Lung (tissue), 12 donors: ENCODE data around the gene MAL. TPM values are rescaled to one million over a fixed set of nuclear protein-coding genes. Genes with fewer than 3 reads are reported as not detected.

Experiments
- ATAC-seq: fragments of 200-7000 bp; cut with Tn5 transposase; one replicate; pipeline ENCODE4 v1.9.1; 2020; ENCODE audit warnings: moderate number of reproducible peaks; ENCODE audit not compliant: insufficient read depth, low FRiP score
- DNase-seq, 3 donors: peaks; one replicate each; pipeline ENCODE4 v3.0.0-alpha.2; 2013 to 2017
- H3K27ac ChIP-seq, 2 donors: one replicate each; pipeline ENCODE4 v1.5.1; 2013; ENCODE audit warnings: mild to moderate bottlenecking in 2 of 2, moderate library complexity in 2 of 2, control low read depth in 1 of 2, inconsistent platforms in 1 of 2, low read depth in 1 of 2, low read length in 1 of 2
- H3K27me3 ChIP-seq, 3 donors: one replicate each; pipeline ENCODE4 v1.5.1; 2013; ENCODE audit warnings: low read length in 2 of 3; ENCODE audit not compliant: control insufficient read depth in 3 of 3, insufficient read depth in 3 of 3
- H3K36me3 ChIP-seq, 4 donors: one replicate each; pipeline ENCODE4 v1.5.1; 2013; ENCODE audit warnings: low read length in 4 of 4, mild to moderate bottlenecking in 1 of 4, moderate library complexity in 1 of 4; ENCODE audit not compliant: control insufficient read depth in 4 of 4, insufficient read depth in 4 of 4
- H3K4me1 ChIP-seq, 5 donors: one replicate each; pipeline ENCODE4 v1.5.1; 2013; ENCODE audit warnings: low read length in 5 of 5, mild to moderate bottlenecking in 2 of 5, moderate library complexity in 1 of 5; ENCODE audit not compliant: control insufficient read depth in 5 of 5, insufficient read depth in 5 of 5
- H3K4me3 ChIP-seq: one replicate; pipeline ENCODE4 v1.5.1; 2013; ENCODE audit warnings: mild to moderate bottlenecking, control low read depth, moderate library complexity
- H3K9ac ChIP-seq, 2 donors: one replicate each; pipeline ENCODE4 v1.5.1; 2013; ENCODE audit warnings: low read length in 2 of 2, control low read depth in 1 of 2; ENCODE audit not compliant: insufficient read depth in 1 of 2
- H3K9me3 ChIP-seq, 4 donors: one replicate each; pipeline ENCODE4 v1.5.1; 2013; ENCODE audit warnings: low read length in 3 of 4, mild to moderate bottlenecking in 1 of 4, moderate library complexity in 1 of 4; ENCODE audit not compliant: control insufficient read depth in 4 of 4, insufficient read depth in 3 of 4
- WGBS, 2 donors: extraction: QIAGEN DNeasy Blood & Tissue Kit; methylation state at CpG; one replicate each; pipeline ENCODE4 v1.1.7; 2013; 5-methylcytosine and 5-hydroxymethylcytosine counted together
- polyA plus RNA-seq, 2 donors: library from polyadenylated mRNA; stranded (reverse); fragments of 200-250 nt; gene quantifications; one replicate each; pipeline ENCODE4 v1.2.1, GENCODE V29; 2013
- total RNA-seq, 2 donors: library from RNA; depleted of rRNA in 1 of 2; stranded (reverse); fragments of >200 nt in 1 of 2; gene quantifications; one replicate each; pipeline ENCODE4 v1.2.1, GENCODE V29; 2014 to 2021
- TF ChIP-seq, protein P1 (sequence below): IDR thresholded peaks from 2 replicates; pipeline ENCODE4 v1.5.1; 2012; ENCODE audit warnings: mild to moderate bottlenecking; ENCODE audit errors: control extremely low read depth, extremely low read depth
- donor health status: control.
- donor health status: control.
- donor health status: Bipolar disorder and iron deficiency.
- donor health status: healthy.
- donor health status: DM: yes; HTN: yes; CAD: no.

MAL gene
- total and polyA plus RNA-seq, 4 donors: 1.3 to 19.0 (median 10.5) TPM

DNA sequence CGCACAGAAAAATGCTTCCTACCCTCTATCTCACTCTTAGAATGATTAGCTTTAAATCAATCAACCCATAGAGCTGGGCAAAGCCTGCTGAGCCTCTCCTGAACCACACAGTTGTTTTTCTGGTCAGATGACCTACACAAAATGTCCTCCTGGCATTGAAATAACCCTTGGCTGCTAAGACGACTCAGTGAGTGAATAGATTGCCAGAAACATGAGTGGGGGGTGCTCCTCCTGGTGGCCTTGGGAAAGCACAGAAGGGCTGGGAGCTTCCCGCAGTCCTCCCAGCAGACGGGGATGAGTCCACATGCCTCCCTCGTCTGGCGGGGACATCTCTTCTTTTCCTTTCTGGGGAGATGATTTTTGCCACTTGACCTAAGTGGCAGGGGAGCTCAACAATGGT is 14.9 kb downstream of the MAL start:
- ATAC-seq (no peak), DNase-seq (peak in 2 of 3 donors; percentile 60 to 80)
- 76 to 77% methylated on average over 6 of the region's 6 CpGs for WGBS, 2 donors
- Histone ChIP-seq H3K4me1 (peaks cover 0 to 32% (median 16%) of the 10 kb centered on the region in 5 donors), H3K36me3 (no peaks in the 10 kb centered on the region), H3K9ac (no peak overlapping the region), H3K9me3 (no peaks in the 10 kb centered on the region), H3K27ac (no peak overlapping the region), H3K27me3 (no peaks in the 10 kb centered on the region), H3K4me3 (no peak overlapping the region)
- TF ChIP-seq, protein P1, sequence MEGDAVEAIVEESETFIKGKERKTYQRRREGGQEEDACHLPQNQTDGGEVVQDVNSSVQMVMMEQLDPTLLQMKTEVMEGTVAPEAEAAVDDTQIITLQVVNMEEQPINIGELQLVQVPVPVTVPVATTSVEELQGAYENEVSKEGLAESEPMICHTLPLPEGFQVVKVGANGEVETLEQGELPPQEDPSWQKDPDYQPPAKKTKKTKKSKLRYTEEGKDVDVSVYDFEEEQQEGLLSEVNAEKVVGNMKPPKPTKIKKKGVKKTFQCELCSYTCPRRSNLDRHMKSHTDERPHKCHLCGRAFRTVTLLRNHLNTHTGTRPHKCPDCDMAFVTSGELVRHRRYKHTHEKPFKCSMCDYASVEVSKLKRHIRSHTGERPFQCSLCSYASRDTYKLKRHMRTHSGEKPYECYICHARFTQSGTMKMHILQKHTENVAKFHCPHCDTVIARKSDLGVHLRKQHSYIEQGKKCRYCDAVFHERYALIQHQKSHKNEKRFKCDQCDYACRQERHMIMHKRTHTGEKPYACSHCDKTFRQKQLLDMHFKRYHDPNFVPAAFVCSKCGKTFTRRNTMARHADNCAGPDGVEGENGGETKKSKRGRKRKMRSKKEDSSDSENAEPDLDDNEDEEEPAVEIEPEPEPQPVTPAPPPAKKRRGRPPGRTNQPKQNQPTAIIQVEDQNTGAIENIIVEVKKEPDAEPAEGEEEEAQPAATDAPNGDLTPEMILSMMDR: no peak

DNA sequence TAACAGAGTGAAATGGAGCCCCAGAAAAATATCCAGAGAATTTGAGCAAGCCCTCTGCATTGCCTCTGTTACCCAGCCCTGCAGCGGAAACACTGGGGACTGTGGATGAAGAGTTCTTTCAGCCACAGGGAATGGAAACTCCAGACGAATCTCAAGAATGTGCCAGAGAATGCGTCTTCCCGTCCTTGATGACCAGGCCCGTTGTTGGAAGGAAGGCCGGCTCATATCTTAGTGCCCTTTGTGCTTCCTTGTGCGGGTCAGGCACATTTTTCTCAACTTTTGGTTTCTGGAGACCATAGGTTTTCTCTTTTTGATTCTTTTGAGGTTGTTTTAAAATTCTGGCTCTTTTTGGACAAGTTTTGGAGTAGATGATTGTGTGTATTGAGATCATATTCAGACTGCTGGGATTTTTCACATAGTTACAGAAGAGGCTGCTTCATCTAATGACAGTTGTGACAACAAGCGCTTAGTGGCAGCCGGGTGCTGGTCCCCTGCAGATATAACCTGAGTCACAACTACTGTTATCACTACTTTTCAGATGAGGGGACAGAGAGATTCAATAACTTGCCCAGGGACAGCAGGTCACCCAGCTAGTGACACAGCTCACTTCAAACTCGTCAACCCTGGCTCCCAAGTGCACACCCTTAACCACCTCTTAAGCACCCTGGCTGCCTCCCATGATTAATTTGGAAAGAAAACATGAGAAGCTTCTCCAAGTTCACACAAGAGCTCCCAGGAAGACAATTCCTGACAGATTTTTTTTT is 15.7 kb downstream of the MAL start:
- no peaks in the 10 kb centered on the region for H3K36me3 ChIP-seq
- no peaks in the 10 kb centered on the region for H3K9me3 ChIP-seq
- TF ChIP-seq, protein P1: no peak
- no peak overlapping the region for H3K27ac ChIP-seq
- no peak overlapping the region for H3K4me3 ChIP-seq
- H3K27me3 ChIP-seq: no peaks in the 10 kb centered on the region
- H3K4me1 ChIP-seq: peaks cover 0 to 32% (median 15%) of the 10 kb centered on the region in 5 donors
- no peak overlapping the region for H3K9ac ChIP-seq
- ATAC-seq: no peak
- DNase-seq: peak in 1 of 3 donors; percentile 22
- WGBS, 2 donors: 69 to 84% methylated on average over 10 of the region's 10 CpGs

DNA sequence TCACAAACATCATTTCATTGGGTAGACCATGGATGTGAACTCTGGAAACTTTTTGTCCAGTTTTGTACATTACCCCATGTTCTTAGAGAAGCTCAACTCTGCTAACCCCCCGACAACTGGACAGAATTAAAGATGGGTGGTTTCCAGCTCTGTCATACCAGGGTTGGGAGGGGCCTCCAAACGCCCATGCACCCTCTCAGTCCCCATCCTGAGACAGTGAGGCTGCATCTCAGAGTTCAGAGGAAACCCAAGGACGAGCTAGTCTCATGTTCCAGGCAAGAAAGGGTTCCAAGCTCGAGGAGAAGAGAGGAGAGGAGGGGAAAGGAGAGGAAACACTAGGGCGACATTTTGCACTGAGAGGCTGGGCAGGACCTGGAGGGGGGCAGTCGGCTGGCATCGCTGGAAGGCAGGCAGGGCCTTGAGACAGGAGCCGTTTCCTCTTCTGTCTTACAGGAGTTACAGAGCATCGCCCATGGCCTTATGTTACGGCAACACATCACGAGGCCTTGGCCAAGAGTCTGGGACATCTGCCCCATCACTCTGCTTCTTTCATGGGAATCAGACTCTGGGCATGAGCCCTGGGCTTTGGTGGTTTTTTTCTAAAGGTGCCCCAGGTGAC is 16.4 kb downstream of the MAL start:
- Histone ChIP-seq H3K4me3 (no peak overlapping the region), H3K4me1 (peaks cover 0 to 32% (median 14%) of the 10 kb centered on the region in 5 donors), H3K9ac (no peak overlapping the region), H3K27ac (no peak overlapping the region), H3K9me3 (no peaks in the 10 kb centered on the region), H3K36me3 (no peaks in the 10 kb centered on the region), H3K27me3 (no peaks in the 10 kb centered on the region)
- 81% methylated on average over 11 of the region's 11 CpGs for WGBS, 2 donors
- TF ChIP-seq, protein P1: no peak
- no peak for ATAC-seq
- no peak for DNase-seq
